PC-9 (cell line): ENCODE measurements around the gene EDA2R.

Source experiments
- EZH2 ChIP-seq: fragments of 200-600 bp; sonication (generic); IDR thresholded peaks from 2 replicates; pipeline ENCODE4 v1.8.0; 2017; ENCODE audit warnings: antibody characterized with exemption, low read depth
- TF ChIP-seq, protein P1 (sequence below): fragments of 200-600 bp; sonication (generic); conservative IDR thresholded peaks from 2 replicates; pipeline ENCODE4 v1.6.1; 2017; ENCODE audit warnings: mixed run types, antibody characterized with exemption, mild to moderate bottlenecking, moderate library complexity

DNA sequence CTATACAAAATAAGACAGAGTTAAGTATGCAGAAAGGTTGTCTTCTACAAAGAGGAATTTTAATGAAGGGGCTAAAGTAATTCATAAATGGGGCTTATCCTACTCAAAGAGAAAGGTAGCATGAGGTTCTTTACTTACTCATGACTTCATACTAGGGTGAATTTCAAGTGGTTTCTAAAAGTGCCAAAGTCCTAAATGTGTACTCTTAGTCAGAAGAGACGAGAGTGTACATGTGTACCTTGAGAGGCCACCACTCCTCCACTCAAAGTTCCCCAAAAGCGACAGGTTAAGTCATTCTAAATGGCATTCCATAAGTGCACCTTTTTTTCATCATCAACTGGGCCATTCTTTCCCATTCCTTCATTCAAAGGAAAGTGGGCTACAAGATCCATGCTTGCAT is 21.9 kb downstream of the EDA2R start:
- TF ChIP-seq, protein P1, sequence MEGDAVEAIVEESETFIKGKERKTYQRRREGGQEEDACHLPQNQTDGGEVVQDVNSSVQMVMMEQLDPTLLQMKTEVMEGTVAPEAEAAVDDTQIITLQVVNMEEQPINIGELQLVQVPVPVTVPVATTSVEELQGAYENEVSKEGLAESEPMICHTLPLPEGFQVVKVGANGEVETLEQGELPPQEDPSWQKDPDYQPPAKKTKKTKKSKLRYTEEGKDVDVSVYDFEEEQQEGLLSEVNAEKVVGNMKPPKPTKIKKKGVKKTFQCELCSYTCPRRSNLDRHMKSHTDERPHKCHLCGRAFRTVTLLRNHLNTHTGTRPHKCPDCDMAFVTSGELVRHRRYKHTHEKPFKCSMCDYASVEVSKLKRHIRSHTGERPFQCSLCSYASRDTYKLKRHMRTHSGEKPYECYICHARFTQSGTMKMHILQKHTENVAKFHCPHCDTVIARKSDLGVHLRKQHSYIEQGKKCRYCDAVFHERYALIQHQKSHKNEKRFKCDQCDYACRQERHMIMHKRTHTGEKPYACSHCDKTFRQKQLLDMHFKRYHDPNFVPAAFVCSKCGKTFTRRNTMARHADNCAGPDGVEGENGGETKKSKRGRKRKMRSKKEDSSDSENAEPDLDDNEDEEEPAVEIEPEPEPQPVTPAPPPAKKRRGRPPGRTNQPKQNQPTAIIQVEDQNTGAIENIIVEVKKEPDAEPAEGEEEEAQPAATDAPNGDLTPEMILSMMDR, result no peak
- TF ChIP-seq EZH2, result no peak
